ENCODE measurements around the gene RHOT2.

Gene RHOT2

DNA sequence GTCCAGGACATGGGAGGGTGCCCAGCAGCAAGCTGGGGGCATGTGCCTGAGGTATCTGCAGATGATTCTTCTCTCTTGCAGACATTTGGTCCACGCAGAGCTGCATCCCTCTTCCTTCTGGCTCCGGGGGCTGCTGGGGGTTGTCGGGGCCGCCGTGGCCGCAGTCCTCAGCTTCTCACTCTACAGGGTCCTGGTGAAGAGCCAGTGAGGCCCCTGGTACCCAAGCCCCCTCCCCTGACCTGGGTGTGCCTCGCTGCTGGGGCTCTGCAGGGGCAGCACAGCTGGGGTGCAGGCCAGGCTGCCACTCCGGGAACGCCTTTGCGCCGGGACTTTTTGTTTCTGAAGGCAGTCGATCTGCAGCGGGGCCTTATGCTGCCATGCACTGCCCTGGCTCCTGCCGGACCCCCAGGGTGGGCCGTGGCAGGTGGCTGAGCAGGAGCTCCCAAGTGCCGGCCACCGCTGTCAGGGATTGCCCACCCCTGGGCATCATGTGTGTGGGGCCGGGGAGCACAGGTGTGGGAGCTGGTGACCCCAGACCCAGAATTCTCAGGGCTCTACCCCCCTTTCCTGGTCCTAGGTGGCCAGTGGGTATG is 5.6 kb downstream of the RHOT2 start:
- peaks cover 44% of the 10 kb centered on the region for H3K27me3 ChIP-seq
- no peaks in the 10 kb centered on the region for H3K9me3 ChIP-seq
- TF ChIP-seq, protein P1, sequence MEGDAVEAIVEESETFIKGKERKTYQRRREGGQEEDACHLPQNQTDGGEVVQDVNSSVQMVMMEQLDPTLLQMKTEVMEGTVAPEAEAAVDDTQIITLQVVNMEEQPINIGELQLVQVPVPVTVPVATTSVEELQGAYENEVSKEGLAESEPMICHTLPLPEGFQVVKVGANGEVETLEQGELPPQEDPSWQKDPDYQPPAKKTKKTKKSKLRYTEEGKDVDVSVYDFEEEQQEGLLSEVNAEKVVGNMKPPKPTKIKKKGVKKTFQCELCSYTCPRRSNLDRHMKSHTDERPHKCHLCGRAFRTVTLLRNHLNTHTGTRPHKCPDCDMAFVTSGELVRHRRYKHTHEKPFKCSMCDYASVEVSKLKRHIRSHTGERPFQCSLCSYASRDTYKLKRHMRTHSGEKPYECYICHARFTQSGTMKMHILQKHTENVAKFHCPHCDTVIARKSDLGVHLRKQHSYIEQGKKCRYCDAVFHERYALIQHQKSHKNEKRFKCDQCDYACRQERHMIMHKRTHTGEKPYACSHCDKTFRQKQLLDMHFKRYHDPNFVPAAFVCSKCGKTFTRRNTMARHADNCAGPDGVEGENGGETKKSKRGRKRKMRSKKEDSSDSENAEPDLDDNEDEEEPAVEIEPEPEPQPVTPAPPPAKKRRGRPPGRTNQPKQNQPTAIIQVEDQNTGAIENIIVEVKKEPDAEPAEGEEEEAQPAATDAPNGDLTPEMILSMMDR (IDR thresholded peaks at IDR 0.05), result no peak
- peaks cover 19 to 39% of the 10 kb centered on the region in 2 experiments for H3K4me1 ChIP-seq (ENCODE audit: control insufficient read depth in 1 of 2, insufficient read depth in 1 of 2, low read depth in 1 of 2, low read length in 1 of 2)
- no peak overlapping the region for H3K27ac ChIP-seq
- no peak overlapping the region for H3K4me3 ChIP-seq (ENCODE audit: low read depth in 1 of 2, low read length in 1 of 2)
- H3K36me3 ChIP-seq, result peaks cover 56% of the 10 kb centered on the region

DNA sequence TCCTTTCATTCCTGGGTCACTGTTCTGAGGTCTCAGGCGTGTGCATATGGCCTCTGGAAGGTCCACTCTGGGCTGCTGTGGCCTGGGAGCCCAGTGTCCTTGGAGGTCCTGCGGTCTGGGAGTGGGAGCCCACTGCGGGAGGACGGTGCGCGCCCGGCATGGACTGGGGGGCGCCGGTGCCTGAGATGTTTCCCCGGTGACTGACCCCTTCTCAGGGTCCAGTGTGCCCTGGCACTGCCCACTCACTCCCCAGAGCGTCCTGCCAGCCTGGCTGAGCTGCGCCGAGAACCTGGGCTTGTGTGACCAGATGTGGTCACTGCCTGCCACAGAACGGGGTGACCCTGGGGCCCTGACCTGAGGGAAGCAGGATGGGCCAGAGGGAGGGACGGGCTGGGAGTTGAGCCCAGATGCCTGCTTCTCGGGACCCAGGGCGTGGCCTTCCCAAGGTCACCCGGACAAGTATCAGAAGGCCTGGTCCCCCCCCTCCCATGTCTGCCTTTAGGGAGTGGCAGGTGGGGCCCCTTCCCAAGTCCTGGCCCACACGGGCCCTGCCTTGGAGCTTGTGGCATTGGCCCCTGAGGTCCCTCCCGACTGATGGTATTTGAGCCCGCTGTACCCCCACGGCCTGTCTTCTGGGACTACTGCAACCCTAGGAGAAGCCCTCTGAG is 6.4 kb downstream of the RHOT2 start:
- peaks cover 11 to 35% of the 10 kb centered on the region in 2 experiments for H3K4me1 ChIP-seq (ENCODE audit: control insufficient read depth in 1 of 2, insufficient read depth in 1 of 2, low read depth in 1 of 2, low read length in 1 of 2)
- no peak overlapping the region for H3K4me3 ChIP-seq (ENCODE audit: low read depth in 1 of 2, low read length in 1 of 2)
- TF ChIP-seq, protein P1 (IDR thresholded peaks at IDR 0.05), result no peak
- peaks cover 44% of the 10 kb centered on the region for H3K27me3 ChIP-seq
- H3K36me3 ChIP-seq, result peaks cover 54% of the 10 kb centered on the region
- H3K27ac ChIP-seq, result no peak overlapping the region
- no peaks in the 10 kb centered on the region for H3K9me3 ChIP-seq

DNA sequence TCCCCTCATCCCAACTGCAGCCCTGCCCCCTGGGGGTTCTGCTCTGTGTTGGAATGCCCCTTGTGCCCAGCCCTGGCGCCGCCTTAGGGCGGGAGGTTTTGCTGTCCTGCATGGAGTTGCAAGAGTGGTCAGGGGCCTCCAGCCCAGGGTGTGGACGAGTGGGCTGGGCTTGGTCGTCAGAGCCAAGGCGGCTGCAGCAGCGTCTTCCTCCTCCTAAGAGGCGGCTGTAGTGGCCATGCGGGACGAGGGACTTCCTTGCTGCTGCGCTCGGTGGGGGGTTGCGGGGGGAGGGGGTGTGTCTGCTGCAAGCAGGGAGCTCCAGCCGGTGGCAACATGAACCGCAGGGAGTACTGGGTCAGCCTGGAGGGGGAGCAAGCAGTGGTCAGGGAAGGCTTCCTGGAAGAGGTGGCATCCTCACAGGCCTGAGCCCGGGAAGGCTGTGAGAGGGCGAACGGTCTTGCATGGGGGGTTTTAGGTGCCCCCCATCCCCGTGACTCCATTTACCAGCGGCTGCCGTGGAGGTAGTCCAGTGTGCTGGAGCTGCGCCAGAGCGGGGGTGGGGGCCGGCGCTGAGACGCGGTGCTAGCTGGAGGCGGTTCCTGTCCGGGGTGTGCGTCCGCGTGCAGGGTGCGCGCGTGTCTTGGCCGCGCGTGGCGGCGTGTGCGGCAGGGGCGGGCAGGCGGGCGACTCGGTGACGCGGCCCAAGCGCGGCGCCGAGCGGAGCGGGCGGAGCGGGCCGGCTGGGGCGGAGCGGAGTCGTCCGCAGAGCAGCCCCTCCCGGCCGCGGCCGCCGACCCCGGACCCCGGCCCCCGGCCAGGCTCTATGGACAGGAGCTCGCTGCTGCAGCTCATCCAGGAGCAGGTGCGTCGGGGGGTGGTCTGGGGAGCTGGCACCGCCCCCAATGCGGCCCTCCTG is 7.3 kb downstream of the RHOT2 start, which contains the start of gene RHBDL1:
Gene RHBDL1 (plus strand): TSS at position 704 of the 916 bp plus-strand sequence. CDS start 120 bp downstream, at position 824.
- Histone ChIP-seq H3K4me1 (ENCODE audit: control insufficient read depth in 1 of 2, insufficient read depth in 1 of 2, low read depth in 1 of 2, low read length in 1 of 2) (peaks cover 11 to 41% of the 10 kb centered on the region in 2 experiments), H3K9me3 (no peaks in the 10 kb centered on the region), H3K36me3 (peaks cover 45% of the 10 kb centered on the region), H3K27me3 (peaks cover 44% of the 10 kb centered on the region), H3K4me3 (ENCODE audit: low read depth in 1 of 2, low read length in 1 of 2) (no peak within 1 kb of the TSS), H3K27ac (no peak within 1 kb of the TSS)
- TF ChIP-seq, protein P1 (IDR thresholded peaks at IDR 0.05), result no peak

DNA sequence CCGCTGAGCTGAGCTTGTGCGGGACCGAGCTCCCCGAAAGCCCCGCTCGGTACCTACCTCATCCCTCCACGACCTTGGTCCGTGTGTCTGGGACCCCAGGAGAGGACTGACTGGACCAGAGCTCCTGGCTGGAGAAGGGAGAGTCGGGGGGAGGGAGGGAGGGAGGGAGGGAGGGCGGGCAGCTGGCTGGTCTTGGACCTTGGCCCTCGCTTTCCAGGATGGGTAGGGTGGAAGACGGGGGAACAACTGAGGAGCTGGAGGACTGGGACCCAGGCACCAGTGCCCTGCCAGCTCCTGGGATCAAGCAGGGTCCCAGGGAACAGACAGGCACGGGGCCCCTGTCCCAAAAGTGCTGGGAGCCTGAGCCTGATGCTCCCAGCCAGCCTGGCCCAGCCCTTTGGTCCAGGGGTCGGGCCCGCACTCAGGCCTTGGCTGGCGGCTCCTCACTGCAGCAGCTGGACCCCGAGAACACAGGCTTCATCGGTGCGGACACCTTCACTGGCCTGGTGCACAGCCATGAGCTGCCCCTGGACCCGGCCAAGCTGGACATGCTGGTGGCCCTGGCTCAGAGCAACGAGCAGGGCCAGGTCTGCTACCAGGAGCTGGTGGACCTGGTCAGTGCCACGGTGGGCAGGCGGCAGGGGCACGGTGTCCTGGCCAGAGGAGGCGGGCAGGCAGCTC is 8.1 kb downstream of the RHOT2 start:
- no peak overlapping the region for H3K4me3 ChIP-seq (ENCODE audit: low read depth in 1 of 2, low read length in 1 of 2)
- H3K36me3 ChIP-seq, result peaks cover 37% of the 10 kb centered on the region
- no peak overlapping the region for H3K27ac ChIP-seq
- H3K27me3 ChIP-seq, result peaks cover 44% of the 10 kb centered on the region
- TF ChIP-seq, protein P1 (IDR thresholded peaks at IDR 0.05), result no peak
- H3K9me3 ChIP-seq, result no peaks in the 10 kb centered on the region
- H3K4me1 ChIP-seq (ENCODE audit: control insufficient read depth in 1 of 2, insufficient read depth in 1 of 2, low read depth in 1 of 2, low read length in 1 of 2), result peaks cover 17 to 46% of the 10 kb centered on the region in 2 experiments

DNA sequence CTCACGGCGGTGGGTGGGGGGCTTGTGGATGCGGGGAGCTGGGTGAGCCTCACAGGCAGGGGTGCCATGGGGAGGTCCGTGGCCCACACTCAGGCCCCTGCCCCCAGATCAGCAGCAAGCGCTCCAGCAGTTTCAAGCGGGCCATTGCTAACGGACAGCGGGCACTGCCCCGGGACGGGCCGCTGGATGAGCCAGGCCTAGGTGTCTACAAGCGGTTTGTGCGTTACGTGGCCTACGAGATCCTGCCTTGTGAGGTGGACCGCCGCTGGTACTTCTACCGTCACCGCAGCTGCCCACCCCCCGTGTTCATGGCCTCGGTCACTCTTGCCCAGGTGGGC is 8.6 kb downstream of the RHOT2 start:
- H3K36me3 ChIP-seq, result peaks cover 32% of the 10 kb centered on the region
- H3K4me3 ChIP-seq (ENCODE audit: low read depth in 1 of 2, low read length in 1 of 2), result no peak overlapping the region
- H3K27me3 ChIP-seq, result peaks cover 44% of the 10 kb centered on the region
- H3K9me3 ChIP-seq, result no peaks in the 10 kb centered on the region
- no peak overlapping the region for H3K27ac ChIP-seq
- peaks cover 22 to 51% of the 10 kb centered on the region in 2 experiments for H3K4me1 ChIP-seq (ENCODE audit: control insufficient read depth in 1 of 2, insufficient read depth in 1 of 2, low read depth in 1 of 2, low read length in 1 of 2)
- TF ChIP-seq, protein P1 (IDR thresholded peaks at IDR 0.05), result no peak
